Smooth muscle cell (in vitro differentiated cells): ENCODE data around the gene LLGL1. TPM values are rescaled to one million over a fixed set of nuclear protein-coding genes. Genes with fewer than 3 reads are reported as not detected.

ENCODE experiments used
- DNase-seq: peaks from one replicate; lab custom pipeline; 2025; ENCODE audit not compliant: unreplicated experiment; lab: John Stamatoyannopoulos, UW
- H2AFZ ChIP-seq: fragments of 200-600 bp; sonication (generic); 2 replicates; pipeline ENCODE4 v1.6.0; 2016; ENCODE audit warnings: antibody characterized with exemption, low read depth, mild to moderate bottlenecking
- H3F3A ChIP-seq: fragments of 200-600 bp; sonication (generic); 2 replicates; pipeline ENCODE4 v1.6.0; 2017; ENCODE audit warnings: antibody characterized with exemption, low read depth
- H3K27ac ChIP-seq: fragments of 200-600 bp; sonication (generic); 2 replicates; pipeline ENCODE4 v1.5.1; 2016; ENCODE audit warnings: low read depth, mild to moderate bottlenecking
- H3K27me3 ChIP-seq: fragments of 200-600 bp; sonication (generic); 2 replicates; pipeline ENCODE4 v1.6.1; 2016; ENCODE audit warnings: low read depth, mild to moderate bottlenecking
- H3K36me3 ChIP-seq: fragments of 200-600 bp; sonication (generic); 2 replicates; pipeline ENCODE4 v1.5.1; 2016; ENCODE audit warnings: low read depth
- H3K4me1 ChIP-seq: fragments of 200-600 bp; sonication (generic); 2 replicates; pipeline ENCODE4 v1.5.1; 2016; ENCODE audit warnings: low read depth
- H3K4me2 ChIP-seq: fragments of 200-600 bp; sonication (generic); 2 replicates; pipeline ENCODE4 v1.6.0; 2016; ENCODE audit warnings: mild to moderate bottlenecking
- H3K4me3 ChIP-seq: fragments of 200-600 bp; sonication (generic); 2 replicates; pipeline ENCODE4 v1.5.1; 2016; ENCODE audit warnings: mild to moderate bottlenecking
- H3K79me2 ChIP-seq: fragments of 200-600 bp; sonication (generic); 2 replicates; pipeline ENCODE4 v1.6.0; 2016; ENCODE audit warnings: low read depth, mild to moderate bottlenecking
- H3K9ac ChIP-seq: fragments of 200-600 bp; sonication (generic); 2 replicates; pipeline ENCODE4 v1.6.0; 2016; ENCODE audit warnings: low read depth
- H3K9me3 ChIP-seq: fragments of 200-600 bp; sonication (generic); replicated peaks from 2 replicates; pipeline ENCODE4 v1.5.1; 2016; ENCODE audit warnings: low read depth
- H4K20me1 ChIP-seq: fragments of 200-600 bp; sonication (generic); 2 replicates; pipeline ENCODE4 v1.6.0; 2016; ENCODE audit warnings: low read depth
- CTCF ChIP-seq: fragments of 200-600 bp; sonication (generic); IDR thresholded peaks from 2 replicates; pipeline ENCODE4 v1.5.1; 2017; ENCODE audit warnings: borderline replicate concordance, mild to moderate bottlenecking, antibody characterized with exemption; ENCODE audit not compliant: insufficient read depth, poor library complexity, severe bottlenecking
- WGBS: methylation state at CpG from one replicate; pipeline ENCODE4 v1.1.7; 2016; ENCODE audit warnings: low lambda C conversion rate; 5-methylcytosine and 5-hydroxymethylcytosine counted together
- polyA plus RNA-seq: library from polyadenylated mRNA; unstranded; fragments of >200 nt; fragmentation: Nextera tagmentation; extraction: Ambion mirVana; gene quantifications from 2 replicates; pipeline ENCODE4 v1.2.1, GENCODE V29; 2016
- total RNA-seq: library from RNA; depleted of rRNA; stranded (reverse); fragments of >200 nt; gene quantifications from 2 replicates; pipeline ENCODE4 v1.2.3, GENCODE V29; 2014

LLGL1 gene
- total and polyA plus RNA-seq, 2 experiments from 2014 or later, result 8.5 to 37.7 TPM

- Histone ChIP-seq H3K79me2 (peaks cover 21% of the 10 kb centered on the region), H3K36me3 (no peaks in the 10 kb centered on the region), H3K27me3 (no peaks in the 10 kb centered on the region), H3K27ac (no peak overlapping the region), H3K4me3 (no peak overlapping the region), H3K4me1 (peaks cover 12% of the 10 kb centered on the region), H4K20me1 (peaks cover 62% of the 10 kb centered on the region), H3K9me3 (no peaks in the 10 kb centered on the region), H3F3A (peaks cover 9% of the 10 kb centered on the region), H3K9ac (no peak overlapping the region), H3K4me2 (no peak overlapping the region), H2AFZ (no peak overlapping the region)
- no peak for TF ChIP-seq CTCF
- DNase-seq, result no peak
- WGBS, result 98% methylated on average over 25 of the region's 27 CpGs
Observed at GRCh38 chr17:18253947-18254821, 28.7 kb downstream of the LLGL1 start.

GRCh38 chr17:18254888-18255649, 29.6 kb downstream of the LLGL1 start:
- 97% methylated on average over 8 of the region's 8 CpGs for WGBS
- Histone ChIP-seq H3F3A (peaks cover 7% of the 10 kb centered on the region), H3K9me3 (no peaks in the 10 kb centered on the region), H4K20me1 (peaks cover 62% of the 10 kb centered on the region), H3K79me2 (peaks cover 21% of the 10 kb centered on the region), H3K4me2 (no peak overlapping the region), H3K27me3 (no peaks in the 10 kb centered on the region), H3K27ac (no peak overlapping the region), H3K9ac (no peak overlapping the region), H2AFZ (no peak overlapping the region), H3K36me3 (no peaks in the 10 kb centered on the region), H3K4me3 (no peak overlapping the region), H3K4me1 (peaks cover 12% of the 10 kb centered on the region)
- no peak for TF ChIP-seq CTCF
- no peak for DNase-seq

DNA sequence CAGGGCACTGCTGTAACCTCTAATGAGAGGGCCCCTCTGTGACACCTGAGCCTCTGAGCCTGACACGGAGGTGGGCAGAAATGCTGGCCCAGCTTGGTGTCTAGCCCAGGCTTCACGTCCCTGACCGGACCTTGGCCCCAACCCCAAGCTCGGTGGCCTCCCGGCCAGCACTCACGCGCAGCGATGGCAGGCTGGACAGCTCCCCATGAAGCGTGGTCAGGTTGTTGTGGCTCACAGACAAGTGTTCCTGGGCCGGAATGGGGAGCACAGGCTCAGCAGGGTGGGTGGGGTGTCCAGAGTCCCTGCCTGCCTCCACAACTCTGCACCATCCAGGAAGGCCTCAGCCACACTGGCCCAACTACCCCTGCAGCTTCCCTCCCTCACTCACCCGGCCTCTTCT, 30.9 kb downstream of the LLGL1 start:
- H3K9ac ChIP-seq, result peak overlapping the region; percentile 97

More for the DNA sequence above, 30.9 kb downstream of the LLGL1 start:
- H2AFZ ChIP-seq, result no peak overlapping the region
- H3F3A ChIP-seq, result peaks cover 10% of the 10 kb centered on the region
- H3K4me3 ChIP-seq, result no peak overlapping the region
- no peak for DNase-seq
- H3K9me3 ChIP-seq, result no peaks in the 10 kb centered on the region
- H3K27ac ChIP-seq, result peak overlapping the region; percentile 98
- H3K27me3 ChIP-seq, result no peaks in the 10 kb centered on the region
- peaks cover 22% of the 10 kb centered on the region for H3K79me2 ChIP-seq
- 98% methylated on average over 11 of the region's 11 CpGs for WGBS
- peaks cover 62% of the 10 kb centered on the region for H4K20me1 ChIP-seq
- H3K4me1 ChIP-seq, result peaks cover 13% of the 10 kb centered on the region
- no peak for TF ChIP-seq CTCF
- no peaks in the 10 kb centered on the region for H3K36me3 ChIP-seq
- H3K4me2 ChIP-seq, result no peak overlapping the region
